SH-SY5Y (cell line): Measurements from ENCODE around the gene ZBTB4.
"Not testable (repeated sequence)": the region's sequence is repeated elsewhere in the genome, so short reads cannot be mapped to it uniquely, and the experiment has no call there.

Experiments
- GATA2 ChIP-seq: IDR thresholded peaks from 2 replicates; pipeline ENCODE4 v1.6.1; 2011; ENCODE audit warnings: mild to moderate bottlenecking, low read depth, low read length
- GATA3 ChIP-seq: IDR thresholded peaks from 2 replicates; pipeline ENCODE4 v1.6.1; 2011; ENCODE audit warnings: low read depth, mild to moderate bottlenecking, low read length, moderate library complexity

The ZBTB4 gene

DNA sequence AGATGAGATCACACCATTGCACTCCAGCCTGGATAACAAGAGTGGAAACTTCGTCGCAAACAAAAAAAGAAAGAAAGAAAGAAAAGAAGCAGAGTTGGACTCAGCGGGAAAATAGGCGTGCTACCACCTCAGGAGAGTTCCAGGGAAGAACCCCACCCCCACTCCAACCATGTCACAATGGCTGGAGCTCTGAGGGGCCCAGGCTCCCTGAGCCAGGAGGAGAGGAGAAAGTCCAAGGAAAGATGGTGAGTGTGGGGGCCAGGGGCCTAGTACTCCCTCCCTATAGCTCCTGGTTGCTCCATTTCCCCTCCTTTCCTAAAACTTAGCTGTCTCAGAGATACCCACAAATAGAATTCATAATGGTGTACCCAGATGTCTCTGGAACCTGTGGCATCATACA lies 1.8 kb upstream of the ZBTB4 start, which contains the start of gene SLC35G6:
Gene SLC35G6, plus strand, starts transcription at position 172 of the 400 bp plus-strand sequence. Its CDS starts 71 bp downstream, at position 243.
- TF ChIP-seq GATA2, GATA3: not testable (repeated sequence)

DNA sequence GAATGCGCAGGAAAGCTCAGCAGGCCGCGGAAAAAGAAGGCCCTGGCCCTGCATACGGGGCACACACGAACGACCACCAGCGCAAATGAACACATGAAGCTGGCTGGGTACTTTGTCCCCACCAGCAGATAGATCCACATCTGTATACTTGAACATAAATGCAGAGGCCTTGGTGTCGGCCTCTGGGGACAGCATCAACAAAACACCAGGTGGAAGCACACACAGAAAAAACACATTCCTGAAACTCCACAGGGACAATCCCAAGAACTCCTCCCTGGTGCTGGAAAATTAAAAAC lies 606 bp upstream of the ZBTB4 start:
- TF ChIP-seq GATA3 (no peak), GATA2 (no peak)

DNA sequence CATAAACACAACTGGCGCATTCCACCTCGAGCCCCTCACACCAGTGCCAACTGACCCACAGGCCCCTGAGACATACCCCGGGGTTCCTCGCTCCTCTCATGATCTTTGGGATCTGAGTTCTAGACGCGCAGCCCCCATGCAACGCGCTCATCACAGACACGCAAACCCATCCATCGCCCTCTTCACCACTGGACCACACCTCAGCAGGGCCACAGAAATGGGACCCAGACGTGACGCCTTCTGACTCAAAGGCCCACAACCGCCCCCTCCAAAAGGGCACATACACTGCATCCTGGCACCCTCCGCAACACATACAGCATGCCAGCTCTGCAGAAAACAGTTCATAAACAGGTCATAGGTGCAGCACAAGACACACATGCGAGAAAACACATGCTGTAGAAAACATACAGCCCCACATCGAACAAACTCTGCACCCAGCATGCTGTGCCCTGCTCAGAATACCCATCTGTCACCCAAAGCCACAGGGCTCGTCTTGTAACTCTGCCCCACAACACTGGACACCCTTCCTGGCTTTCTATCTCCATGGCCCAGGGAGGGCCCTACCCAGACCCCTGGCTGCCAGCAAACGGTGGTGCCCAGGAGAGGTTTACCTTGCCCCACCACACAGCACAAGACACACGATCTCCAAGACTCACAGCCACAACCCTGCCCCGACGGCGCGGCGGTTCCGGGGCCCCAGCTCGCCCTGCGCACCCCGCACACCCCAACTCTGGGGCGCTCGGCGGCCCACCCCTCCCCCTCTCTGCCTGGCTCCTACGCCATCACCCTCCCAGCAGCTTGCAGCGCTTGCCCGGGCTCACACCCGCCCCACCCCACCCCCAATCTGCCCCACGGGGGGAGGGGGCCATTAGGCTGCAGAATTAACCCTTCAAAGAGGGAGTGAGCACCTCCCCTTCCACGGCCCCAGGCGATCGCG lies 887 bp downstream of the ZBTB4 start:
- TF ChIP-seq GATA2 (no peak), GATA3 (no peak)

DNA sequence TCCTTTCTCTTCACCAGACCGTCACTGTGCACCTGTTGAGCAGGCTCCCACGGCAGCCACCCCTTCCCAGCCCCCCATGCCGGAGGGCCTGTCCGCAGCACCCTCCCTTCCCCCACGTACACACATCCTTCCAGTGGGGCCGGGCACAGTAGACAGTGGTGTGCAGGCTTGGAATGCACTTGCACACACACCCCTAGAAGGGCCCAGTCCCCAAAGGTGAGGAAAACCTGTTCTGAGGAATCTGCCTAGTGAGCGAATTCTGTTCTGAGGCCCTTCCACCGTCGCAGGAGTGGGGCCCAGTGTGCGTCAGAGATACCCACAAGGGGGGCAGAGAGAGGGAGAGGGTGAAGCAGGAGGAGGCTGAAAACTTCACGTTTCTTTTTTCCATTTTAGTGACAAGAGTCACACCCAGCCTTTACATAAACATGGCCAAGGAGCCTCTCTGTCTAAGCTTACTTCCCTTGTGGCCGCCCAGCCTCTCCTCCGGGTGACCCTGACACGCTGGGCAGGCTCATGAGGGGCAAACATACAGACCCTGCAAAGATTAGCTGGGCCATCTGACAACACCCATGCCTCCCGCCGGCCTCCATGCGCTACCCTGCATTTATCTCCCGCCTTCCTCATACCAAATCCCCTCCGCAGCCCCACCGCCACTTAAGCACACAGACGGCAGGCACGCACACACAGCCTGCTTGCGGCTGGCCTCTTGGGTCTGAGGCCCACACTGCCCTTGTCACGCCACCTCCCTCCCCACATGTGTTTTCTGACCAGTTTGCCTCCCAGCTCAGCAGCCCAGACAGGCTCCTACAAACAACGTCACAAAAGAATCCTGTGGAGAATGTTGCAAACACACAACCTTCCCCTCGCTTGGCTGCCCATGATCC lies 1.8 kb downstream of the ZBTB4 start:
- TF ChIP-seq GATA2: no peak
- no peak for TF ChIP-seq GATA3

DNA sequence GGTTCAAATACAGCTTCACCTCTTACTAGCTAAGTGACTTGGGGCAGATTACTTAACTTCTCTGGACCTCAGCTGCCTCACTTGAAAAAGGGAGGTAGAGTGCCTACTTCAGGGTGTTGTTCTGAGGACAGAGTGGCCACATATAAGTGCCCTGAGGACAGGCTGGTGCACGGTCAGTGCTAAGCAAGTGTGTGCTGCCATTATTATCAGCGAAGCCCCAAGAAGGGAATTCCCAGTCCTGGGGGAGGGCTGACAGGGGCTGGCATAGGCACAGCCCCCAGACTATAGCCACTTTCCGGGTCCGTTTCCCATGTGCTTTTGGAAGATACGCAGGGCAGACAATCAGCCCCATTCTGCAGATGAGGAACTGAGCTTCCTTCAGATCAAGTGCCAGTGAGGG lies 2.5 kb downstream of the ZBTB4 start:
- TF ChIP-seq GATA2: no peak
- TF ChIP-seq GATA3: no peak

DNA sequence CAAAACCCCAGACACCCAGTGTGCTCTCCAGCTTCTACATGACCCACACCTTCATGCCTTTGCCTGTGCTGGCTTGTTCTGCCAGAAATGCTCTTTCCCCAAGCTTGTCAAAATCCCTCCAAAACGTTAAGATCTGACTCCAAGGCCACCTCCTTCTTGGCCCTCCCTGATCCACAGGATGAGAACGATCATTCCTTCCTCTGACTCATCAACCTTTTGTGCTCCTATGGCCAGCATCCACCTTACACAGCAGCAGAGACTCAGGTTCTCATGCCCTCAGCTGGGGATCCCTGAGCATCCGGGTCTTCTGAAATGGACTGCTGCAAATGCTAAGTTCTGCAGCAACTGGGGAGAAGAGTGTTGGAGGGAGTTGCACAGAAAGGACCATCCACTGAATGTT lies 2.9 kb downstream of the ZBTB4 start:
- no peak for TF ChIP-seq GATA3
- no peak for TF ChIP-seq GATA2

DNA sequence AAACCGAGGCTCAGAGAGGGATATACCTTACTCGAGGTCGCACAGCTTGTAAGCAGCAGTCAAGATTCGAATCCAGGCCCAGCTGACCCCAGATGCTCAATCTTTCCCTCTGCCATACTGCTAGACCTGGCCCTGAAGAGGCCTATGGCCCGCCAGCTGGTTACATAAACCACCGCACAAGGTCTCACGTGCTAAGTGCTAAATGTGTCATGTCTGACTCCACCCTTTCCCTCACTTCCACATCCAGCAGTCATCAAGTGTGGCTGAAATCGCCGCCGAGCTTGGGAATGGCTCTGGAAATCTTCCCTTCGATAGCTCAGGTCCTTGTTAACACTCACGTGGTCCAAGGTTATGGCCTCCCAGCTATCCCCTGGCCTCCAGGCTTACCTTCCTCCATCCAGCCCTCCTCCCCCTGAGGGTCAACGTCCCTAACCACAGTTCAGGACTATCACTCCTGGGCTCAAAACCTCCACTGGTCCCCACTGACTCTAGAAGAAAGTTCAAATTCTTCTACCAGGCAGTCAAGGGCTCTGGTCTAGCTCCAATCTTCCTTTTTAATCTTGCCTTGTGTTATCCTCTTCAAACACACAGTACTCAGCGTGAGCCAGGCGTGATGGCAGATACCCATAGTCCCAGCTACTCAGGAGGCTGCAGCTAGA lies 3.5 kb downstream of the ZBTB4 start:
- TF ChIP-seq GATA3: no peak
- no peak for TF ChIP-seq GATA2

DNA sequence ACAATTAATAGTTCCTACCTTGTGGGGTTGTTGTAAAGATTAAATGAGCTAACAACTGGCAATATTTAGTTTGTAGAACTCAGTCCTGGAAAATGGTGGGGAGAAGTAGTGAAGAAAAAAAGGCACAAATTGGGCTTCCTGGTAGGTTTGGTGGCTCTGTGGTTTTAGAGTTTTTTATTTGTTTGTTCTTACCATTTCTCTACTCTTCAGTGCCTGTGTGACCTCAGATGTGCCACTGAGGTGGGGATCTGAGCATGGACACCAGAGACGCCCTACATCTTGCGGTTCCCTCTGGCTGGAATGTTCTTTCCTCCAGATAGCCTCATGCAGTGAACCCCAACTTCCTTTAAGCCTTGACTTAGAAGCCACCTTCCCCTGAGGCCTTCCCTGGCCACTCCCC lies 7.7 kb downstream of the ZBTB4 start:
- TF ChIP-seq GATA2 (no peak), GATA3 (no peak)

DNA sequence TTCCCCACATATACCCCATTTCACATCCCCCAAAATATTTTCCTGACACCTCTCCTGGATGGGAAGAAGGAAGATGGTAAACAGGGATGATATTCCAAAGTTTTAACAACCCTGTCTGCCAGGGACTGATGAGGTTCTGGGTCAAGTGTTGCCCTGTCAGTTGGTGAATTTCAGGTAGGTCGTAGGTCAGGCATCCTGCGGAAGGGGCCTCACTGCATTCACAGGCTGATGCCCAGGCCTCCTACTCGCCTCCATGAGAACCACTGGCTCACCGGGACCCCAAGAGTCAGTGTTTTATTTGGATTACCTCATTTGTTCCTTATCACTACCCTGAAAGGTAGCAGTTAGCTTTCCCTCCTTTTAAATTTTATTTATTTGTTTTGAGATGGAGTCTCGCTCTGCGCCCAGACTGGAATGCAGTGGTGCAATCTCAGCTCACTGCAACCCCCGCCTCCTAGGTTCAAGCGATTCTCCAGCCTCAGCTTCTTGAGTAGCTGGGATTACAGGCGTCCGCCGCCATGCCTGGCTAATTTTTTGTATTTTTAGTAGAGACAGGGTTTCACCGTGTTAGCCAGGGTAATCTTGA lies 10.5 kb downstream of the ZBTB4 start:
- no peak for TF ChIP-seq GATA3
- no peak for TF ChIP-seq GATA2

DNA sequence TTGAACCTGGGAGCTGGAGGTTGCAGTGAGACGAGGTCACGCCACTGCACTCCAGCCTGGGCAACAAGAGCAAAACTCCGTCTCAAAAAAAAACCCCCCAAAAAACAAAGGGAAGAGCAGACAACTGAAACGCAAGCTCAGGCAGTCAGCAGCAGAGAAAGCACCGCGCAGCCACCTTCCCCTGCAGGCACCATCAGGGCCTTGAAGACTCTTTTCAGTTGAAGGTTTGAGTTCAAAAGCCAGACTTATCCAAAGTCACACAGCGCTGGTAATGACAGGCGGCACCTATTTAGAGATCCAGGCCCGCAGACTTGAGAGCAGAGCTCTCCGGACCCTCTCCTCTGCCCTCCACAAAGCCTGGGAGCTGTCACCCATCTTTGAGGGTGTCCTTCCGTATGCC lies 11.1 kb downstream of the ZBTB4 start:
- TF ChIP-seq GATA3: no peak
- TF ChIP-seq GATA2: no peak

DNA sequence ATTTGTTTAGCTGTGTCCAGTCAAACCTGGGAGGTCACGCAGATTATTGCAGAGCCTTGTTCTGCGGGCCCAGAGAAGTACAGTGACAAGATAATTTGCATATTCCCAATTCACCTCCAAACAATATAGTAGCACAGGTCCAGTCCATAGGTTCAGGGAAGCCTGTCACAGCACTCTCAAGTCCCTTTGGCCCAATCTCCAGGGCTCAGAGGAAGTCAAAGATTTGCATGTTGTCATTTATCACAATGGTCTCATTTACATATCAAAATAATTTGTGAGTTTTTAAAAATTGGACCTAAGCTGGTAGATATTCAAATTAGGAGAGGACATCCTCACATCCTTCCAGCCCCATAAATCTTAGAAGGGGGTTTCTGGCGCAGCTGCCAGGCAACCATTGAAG lies 11.9 kb downstream of the ZBTB4 start:
- TF ChIP-seq GATA3: no peak
- TF ChIP-seq GATA2: no peak

DNA sequence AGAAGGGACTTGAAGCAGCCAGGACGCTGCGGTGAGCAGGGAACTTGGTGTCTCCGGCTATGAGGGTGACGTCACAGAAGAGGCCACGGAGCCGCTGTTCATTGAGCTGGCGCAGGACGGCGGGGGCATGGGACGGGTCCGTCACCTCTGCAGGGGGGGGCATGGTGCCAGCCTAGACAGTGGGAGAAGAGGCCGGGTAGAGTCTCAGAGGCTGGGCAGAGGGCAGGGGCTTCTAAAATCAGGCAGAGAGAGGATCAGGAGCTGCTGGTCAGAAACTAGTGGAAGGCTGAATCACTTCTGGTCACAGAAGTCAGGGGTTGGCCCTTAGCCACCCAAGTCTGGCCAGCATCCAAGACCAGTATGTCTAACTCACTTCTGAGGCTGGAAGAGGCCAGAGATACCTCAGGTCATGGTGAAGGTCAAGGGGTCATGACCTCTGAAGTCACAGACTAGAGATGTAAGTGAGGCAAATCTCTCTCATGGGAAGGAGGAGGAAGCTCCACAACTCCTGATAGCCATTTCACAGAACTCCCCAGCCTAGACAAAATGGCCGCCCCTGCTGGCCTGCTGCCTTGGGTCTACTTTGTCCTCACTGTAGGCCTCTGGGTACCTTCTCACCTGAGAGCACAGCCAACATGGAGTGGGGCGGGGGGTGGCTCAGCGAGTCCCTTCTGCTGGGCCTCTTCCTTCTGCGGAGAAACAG lies 12.6 kb downstream of the ZBTB4 start:
- TF ChIP-seq GATA3 (no peak), GATA2 (no peak)

DNA sequence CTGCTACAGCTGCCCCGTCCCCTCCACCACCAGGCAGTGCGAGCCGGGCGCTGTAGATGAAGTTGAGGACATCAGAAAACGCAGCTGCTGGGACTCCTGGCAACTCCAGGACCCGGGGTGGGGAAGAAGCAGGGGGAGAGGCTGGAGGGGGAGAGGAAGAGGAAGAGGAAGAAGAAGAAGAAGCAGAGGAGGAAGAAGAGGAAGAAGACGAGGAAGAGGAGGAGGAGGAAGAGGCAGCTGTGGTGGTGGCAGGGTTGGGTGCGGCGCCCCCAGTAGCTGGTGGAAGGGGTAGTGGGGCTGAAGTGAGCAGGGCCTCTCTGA lies 13.2 kb downstream of the ZBTB4 start:
- no peak for TF ChIP-seq GATA2
- TF ChIP-seq GATA3: no peak

DNA sequence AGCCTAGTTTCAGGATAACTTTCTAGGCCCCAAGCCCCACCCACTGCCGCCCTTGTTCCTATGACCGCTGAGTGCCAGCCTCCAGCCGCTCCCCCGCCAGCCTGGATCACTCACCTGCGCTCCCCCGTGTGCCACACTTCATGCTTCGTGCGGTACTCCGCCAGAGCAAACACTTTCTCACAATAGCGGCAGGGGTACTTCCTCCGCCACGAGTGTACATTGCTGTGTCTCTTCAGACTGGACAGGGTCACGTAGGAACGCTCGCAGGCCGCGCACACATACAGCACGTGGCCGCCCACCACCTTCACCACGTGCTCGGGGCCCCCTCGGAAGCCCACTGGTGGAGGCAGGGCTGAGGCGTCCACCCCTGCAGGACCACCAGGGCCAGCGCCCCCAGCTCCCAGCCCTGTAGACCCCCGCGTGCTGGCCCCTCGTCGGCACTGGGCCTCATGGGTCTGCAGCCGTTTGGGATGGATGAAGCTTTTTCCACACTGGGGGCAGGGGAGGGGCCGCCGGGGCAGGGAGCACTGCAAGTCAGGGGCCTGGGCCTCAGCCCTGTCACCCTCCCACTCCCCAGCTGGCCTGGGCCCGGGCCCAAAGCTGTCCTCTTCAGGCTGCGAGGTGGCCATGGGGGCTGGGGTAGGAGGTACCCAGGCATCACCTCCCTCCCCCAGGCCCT lies 13.7 kb downstream of the ZBTB4 start:
- TF ChIP-seq GATA2: no peak
- TF ChIP-seq GATA3: no peak
